ENCODE measurements around the gene PSAPL1.

DNA sequence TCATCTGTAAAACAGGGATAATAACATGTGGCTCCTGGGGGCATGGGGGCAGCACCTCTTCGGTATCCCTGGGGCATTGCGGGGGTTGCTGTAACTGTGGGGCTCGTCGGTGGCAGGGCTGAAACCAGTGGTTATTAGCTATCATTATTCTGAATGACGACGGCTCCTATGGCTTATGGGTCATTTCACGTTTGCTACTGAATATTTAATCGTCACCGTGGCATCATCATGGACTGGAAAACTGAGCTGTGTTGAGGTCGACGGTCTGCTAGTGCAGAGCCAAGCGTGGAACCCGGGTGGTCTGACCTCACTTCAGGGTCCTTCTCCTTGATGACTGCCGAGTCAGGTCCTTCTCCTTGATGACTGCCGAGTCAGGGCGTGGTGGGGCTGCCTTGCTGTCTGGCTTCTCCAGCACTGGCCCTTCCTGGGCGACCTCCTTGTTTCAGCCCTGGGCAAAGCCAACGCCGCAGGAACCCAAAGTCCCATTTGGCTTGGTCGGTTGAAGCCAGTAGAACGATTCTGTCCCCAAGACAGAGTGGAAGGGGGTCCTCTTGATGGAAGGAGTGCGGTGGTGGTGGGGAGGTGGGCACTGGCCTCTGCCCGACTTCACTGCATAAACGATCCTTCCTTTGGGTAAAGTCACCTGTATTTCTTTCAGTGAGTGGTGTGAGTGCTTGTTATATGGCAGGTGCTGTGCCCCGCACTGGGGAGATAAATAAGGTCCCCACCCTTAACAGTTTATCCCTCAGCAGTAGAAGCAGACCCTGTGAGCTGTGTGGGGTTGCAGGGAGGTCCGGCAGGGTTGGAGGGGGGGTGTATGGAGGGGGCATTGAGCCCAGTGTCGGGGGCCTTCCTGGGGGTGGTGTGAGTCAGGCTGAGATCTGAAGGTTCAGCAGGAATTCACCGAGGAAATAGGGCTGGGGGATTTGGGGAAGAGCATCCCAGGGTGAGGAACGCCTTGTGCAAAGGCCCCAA, 40.8 kb downstream of the PSAPL1 start:
- TF ChIP-seq, protein P1, sequence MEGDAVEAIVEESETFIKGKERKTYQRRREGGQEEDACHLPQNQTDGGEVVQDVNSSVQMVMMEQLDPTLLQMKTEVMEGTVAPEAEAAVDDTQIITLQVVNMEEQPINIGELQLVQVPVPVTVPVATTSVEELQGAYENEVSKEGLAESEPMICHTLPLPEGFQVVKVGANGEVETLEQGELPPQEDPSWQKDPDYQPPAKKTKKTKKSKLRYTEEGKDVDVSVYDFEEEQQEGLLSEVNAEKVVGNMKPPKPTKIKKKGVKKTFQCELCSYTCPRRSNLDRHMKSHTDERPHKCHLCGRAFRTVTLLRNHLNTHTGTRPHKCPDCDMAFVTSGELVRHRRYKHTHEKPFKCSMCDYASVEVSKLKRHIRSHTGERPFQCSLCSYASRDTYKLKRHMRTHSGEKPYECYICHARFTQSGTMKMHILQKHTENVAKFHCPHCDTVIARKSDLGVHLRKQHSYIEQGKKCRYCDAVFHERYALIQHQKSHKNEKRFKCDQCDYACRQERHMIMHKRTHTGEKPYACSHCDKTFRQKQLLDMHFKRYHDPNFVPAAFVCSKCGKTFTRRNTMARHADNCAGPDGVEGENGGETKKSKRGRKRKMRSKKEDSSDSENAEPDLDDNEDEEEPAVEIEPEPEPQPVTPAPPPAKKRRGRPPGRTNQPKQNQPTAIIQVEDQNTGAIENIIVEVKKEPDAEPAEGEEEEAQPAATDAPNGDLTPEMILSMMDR (IDR thresholded peaks at IDR 0.05), result no peak
- TF ChIP-seq POLR2A (IDR thresholded peaks at IDR 0.05; ENCODE audit: low read depth) (no peak), POLR2AphosphoS5 (IDR thresholded peaks at IDR 0.05) (no peak)
